ENCODE measurements around the gene CHD5.

DNA sequence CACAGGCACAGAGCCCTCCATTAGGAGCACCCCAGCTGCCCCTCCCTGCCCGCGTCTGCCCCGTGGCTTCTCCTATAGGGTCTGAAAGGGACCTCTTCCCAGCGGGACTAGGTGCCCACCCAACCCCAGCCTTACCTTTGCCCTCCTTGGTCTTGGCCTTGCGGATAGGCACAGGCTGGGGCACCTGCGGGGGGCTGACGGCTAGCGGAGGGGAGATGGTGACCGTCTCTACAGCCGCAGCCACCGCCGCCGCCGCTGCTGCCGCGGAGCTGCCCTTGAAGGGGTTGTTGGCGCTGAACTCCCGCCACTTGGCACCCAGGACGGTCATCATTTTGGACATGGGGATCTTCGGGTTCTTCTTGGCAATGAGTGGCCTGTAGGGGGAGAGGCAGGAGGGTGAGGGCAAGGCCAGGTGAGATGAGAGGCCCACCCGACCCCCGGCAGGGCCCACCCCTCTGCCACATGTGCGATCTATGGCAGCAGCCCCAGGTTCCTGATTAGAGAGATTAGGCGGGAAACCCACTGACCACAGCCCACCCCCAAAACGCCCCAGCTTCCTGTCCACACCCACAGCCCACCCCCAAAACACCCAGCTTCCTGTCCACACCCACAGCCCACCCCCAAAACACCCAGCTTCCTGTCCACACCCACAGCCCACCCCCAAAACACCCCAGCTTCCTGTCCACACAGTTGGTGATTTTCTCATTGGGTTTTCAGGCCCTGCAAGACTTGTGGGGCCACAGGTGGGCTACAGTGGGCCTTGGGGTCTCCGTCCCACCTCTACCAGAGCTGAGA lies 25.4 kb downstream of the CHD5 start:
- TF ChIP-seq, protein P1, sequence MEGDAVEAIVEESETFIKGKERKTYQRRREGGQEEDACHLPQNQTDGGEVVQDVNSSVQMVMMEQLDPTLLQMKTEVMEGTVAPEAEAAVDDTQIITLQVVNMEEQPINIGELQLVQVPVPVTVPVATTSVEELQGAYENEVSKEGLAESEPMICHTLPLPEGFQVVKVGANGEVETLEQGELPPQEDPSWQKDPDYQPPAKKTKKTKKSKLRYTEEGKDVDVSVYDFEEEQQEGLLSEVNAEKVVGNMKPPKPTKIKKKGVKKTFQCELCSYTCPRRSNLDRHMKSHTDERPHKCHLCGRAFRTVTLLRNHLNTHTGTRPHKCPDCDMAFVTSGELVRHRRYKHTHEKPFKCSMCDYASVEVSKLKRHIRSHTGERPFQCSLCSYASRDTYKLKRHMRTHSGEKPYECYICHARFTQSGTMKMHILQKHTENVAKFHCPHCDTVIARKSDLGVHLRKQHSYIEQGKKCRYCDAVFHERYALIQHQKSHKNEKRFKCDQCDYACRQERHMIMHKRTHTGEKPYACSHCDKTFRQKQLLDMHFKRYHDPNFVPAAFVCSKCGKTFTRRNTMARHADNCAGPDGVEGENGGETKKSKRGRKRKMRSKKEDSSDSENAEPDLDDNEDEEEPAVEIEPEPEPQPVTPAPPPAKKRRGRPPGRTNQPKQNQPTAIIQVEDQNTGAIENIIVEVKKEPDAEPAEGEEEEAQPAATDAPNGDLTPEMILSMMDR (IDR thresholded peaks at IDR 0.05 in 4 of 5, conservative IDR thresholded peaks at IDR 0.05 in 1 of 5): no peak
- no peak for TF ChIP-seq POLR2A (IDR thresholded peaks at IDR 0.05)

Measured in gastrocnemius medialis (tissue), 4 donors.